ENCODE measurements around the gene WWOX.

GRCh38 chr16:79055251-79055970, 956.0 kb downstream of the WWOX start:
- no peak for TF ChIP-seq CTCF (conservative IDR thresholded peaks at IDR 0.05; ENCODE audit: low read depth, low read length)
- no peak for TF ChIP-seq SMC3 (IDR thresholded peaks at IDR 0.05; ENCODE audit: low read depth, low read length)
- TF ChIP-seq POLR2A (IDR thresholded peaks at IDR 0.05; ENCODE audit: low read depth, low read length), result no peak
- no peak for TF ChIP-seq RCOR1 (IDR thresholded peaks at IDR 0.05; ENCODE audit: insufficient replicate concordance, low read length)
- TF ChIP-seq MXI1 (IDR thresholded peaks at IDR 0.05; ENCODE audit: borderline replicate concordance, low read depth, low read length), result no peak
- TF ChIP-seq ELK1 (IDR thresholded peaks at IDR 0.05; ENCODE audit: borderline replicate concordance, low read depth, low read length), result no peak
- no peak for TF ChIP-seq RFX5 (IDR thresholded peaks at IDR 0.05; ENCODE audit: low read depth, low read length)
- no peak for TF ChIP-seq BHLHE40 (IDR thresholded peaks at IDR 0.05; ENCODE audit: low read depth, low read length)
- TF ChIP-seq MAFK (IDR thresholded peaks at IDR 0.05; ENCODE audit: low read depth, low read length), result no peak
- no peak for TF ChIP-seq CHD1 (IDR thresholded peaks at IDR 0.05; ENCODE audit: low read depth, low read length)
- no peak for TF ChIP-seq USF2 (IDR thresholded peaks at IDR 0.05; ENCODE audit: low read depth, low read length)
- no peak for TF ChIP-seq MAZ (IDR thresholded peaks at IDR 0.05; ENCODE audit: borderline replicate concordance, low read depth, low read length)
- no peak for TF ChIP-seq CEBPB (IDR thresholded peaks at IDR 0.05; ENCODE audit: low read depth, low read length)
- no peak for TF ChIP-seq NFE2L2 (IDR thresholded peaks at IDR 0.05; ENCODE audit: low read depth, low read length)
